GM18526 (cell line): ENCODE data around the gene ACOXL.

ENCODE experiments used
- POLR2A ChIP-seq: IDR thresholded peaks from 3 replicates; pipeline ENCODE4 v1.6.1; 2011; ENCODE audit not compliant: insufficient read length; ENCODE audit errors: extremely low read depth

The ACOXL gene

GRCh38 chr2:111022633-111023032 lies 290.3 kb downstream of the ACOXL start:
- TF ChIP-seq POLR2A: no peak

- TF ChIP-seq POLR2A: no peak
Observed at GRCh38 chr2:111024496-111024895, 292.1 kb downstream of the ACOXL start.

- TF ChIP-seq POLR2A: no peak
Observed at GRCh38 chr2:111025288-111025687, 292.9 kb downstream of the ACOXL start.

- no peak for TF ChIP-seq POLR2A
Observed at GRCh38 chr2:111028720-111029119, 296.3 kb downstream of the ACOXL start.

GRCh38 chr2:111029181-111029927 lies 297.0 kb downstream of the ACOXL start:
- no peak for TF ChIP-seq POLR2A

- no peak for TF ChIP-seq POLR2A
Observed at GRCh38 chr2:111030260-111030891, 298.0 kb downstream of the ACOXL start.

- no peak for TF ChIP-seq POLR2A
Observed at GRCh38 chr2:111030945-111031344, 298.6 kb downstream of the ACOXL start.

GRCh38 chr2:111031546-111032478 lies 299.4 kb downstream of the ACOXL start:
- no peak for TF ChIP-seq POLR2A

- no peak for TF ChIP-seq POLR2A
Observed at GRCh38 chr2:111032721-111033429, 300.5 kb downstream of the ACOXL start.

- no peak for TF ChIP-seq POLR2A
Observed at GRCh38 chr2:111034146-111034545, 301.8 kb downstream of the ACOXL start.

GRCh38 chr2:111034606-111035005 lies 302.2 kb downstream of the ACOXL start:
- TF ChIP-seq POLR2A: no peak

GRCh38 chr2:111035830-111036441 lies 303.6 kb downstream of the ACOXL start:
- TF ChIP-seq POLR2A: no peak

GRCh38 chr2:111037128-111037527 lies 304.8 kb downstream of the ACOXL start:
- TF ChIP-seq POLR2A: no peak

- TF ChIP-seq POLR2A: no peak
Observed at GRCh38 chr2:111039628-111040383, 307.4 kb downstream of the ACOXL start.
